DND-41 (cell line): ENCODE data around the gene BLM.

Source experiments
- ATAC-seq: fragments of 200-7000 bp; cut with Tn5 transposase; 3 replicates; pipeline ENCODE4 v1.9.1; 2021; ENCODE audit warnings: low read depth; ENCODE audit not compliant: insufficient read depth
- DNase-seq: peaks from one replicate; pipeline ENCODE4 v3.0.0-alpha.2; 2020
- H2AFZ ChIP-seq: 2 replicates; pipeline ENCODE4 v1.6.0; 2012; ENCODE audit warnings: low read depth, low read length
- H3K27ac ChIP-seq: 2 replicates; pipeline ENCODE4 v1.5.1; 2012; ENCODE audit warnings: low read length, inconsistent platforms
- H3K27me3 ChIP-seq: fragments of 200-600 bp; sonication (generic); 2 replicates; pipeline ENCODE4 v1.6.0; 2012; ENCODE audit warnings: low read length, mild to moderate bottlenecking, inconsistent platforms; ENCODE audit not compliant: insufficient read depth, poor library complexity
- H3K36me3 ChIP-seq: 2 replicates; pipeline ENCODE4 v1.5.1; 2012; ENCODE audit warnings: low read length, inconsistent platforms; ENCODE audit not compliant: insufficient read depth
- H3K4me1 ChIP-seq: 2 replicates; pipeline ENCODE4 v1.5.1; 2012; ENCODE audit warnings: mild to moderate bottlenecking, low read length; ENCODE audit not compliant: insufficient read depth
- H3K4me2 ChIP-seq: 2 replicates; pipeline ENCODE4 v1.6.0; 2012; ENCODE audit warnings: mild to moderate bottlenecking, moderate library complexity, low read length, inconsistent platforms; ENCODE audit not compliant: insufficient read depth
- H3K4me3 ChIP-seq, 2 experiments: fragments of 200-600 bp in 1 of 2; shearing (Covaris generic) in 1 of 2; 2 replicates each; pipeline ENCODE4 v1.5.1; 2012 to 2016; ENCODE audit warnings: inconsistent platforms in 2 of 2, low read length in 2 of 2, mild to moderate bottlenecking in 2 of 2, low read depth in 1 of 2, moderate library complexity in 1 of 2
- H3K79me2 ChIP-seq: 2 replicates; pipeline ENCODE4 v1.6.0; 2012; ENCODE audit warnings: low read length, inconsistent platforms; ENCODE audit not compliant: insufficient read depth
- H3K9ac ChIP-seq: 2 replicates; pipeline ENCODE4 v1.6.0; 2012; ENCODE audit warnings: low read depth, mild to moderate bottlenecking, inconsistent platforms, low read length, moderate library complexity
- H3K9me3 ChIP-seq: 2 replicates; pipeline ENCODE4 v1.5.1; 2012; ENCODE audit warnings: low read length, moderate library complexity, mild to moderate bottlenecking, inconsistent platforms; ENCODE audit not compliant: insufficient read depth, severe bottlenecking
- H4K20me1 ChIP-seq: 2 replicates; pipeline ENCODE4 v1.6.0; 2012; ENCODE audit warnings: low read length; ENCODE audit not compliant: insufficient read depth
- EZH2 ChIP-seq: IDR thresholded peaks from 3 replicates; pipeline ENCODE4 v1.6.1; 2012; ENCODE audit warnings: borderline replicate concordance, low read depth, mild to moderate bottlenecking, moderate library complexity, low read length, inconsistent platforms; ENCODE audit not compliant: severe bottlenecking
- TF ChIP-seq, protein P1 (sequence below): IDR thresholded peaks from 2 replicates; pipeline ENCODE4 v1.5.1; 2012; ENCODE audit warnings: borderline replicate concordance, low read length, moderate library complexity, mild to moderate bottlenecking; ENCODE audit not compliant: poor library complexity, severe bottlenecking; ENCODE audit errors: extremely low read depth

The BLM gene

GRCh38 chr15:90780916-90781315 lies 63.8 kb downstream of the BLM start:
- no peak overlapping the region for H2AFZ ChIP-seq

GRCh38 chr15:90782442-90782841 lies 65.3 kb downstream of the BLM start:
- H3K4me1 ChIP-seq: peaks cover 9% of the 10 kb centered on the region
- ATAC-seq (no peak), DNase-seq (no peak)
- no peaks in the 10 kb centered on the region for H3K9me3 ChIP-seq
- no peaks in the 10 kb centered on the region for H4K20me1 ChIP-seq
- TF ChIP-seq, protein P1, sequence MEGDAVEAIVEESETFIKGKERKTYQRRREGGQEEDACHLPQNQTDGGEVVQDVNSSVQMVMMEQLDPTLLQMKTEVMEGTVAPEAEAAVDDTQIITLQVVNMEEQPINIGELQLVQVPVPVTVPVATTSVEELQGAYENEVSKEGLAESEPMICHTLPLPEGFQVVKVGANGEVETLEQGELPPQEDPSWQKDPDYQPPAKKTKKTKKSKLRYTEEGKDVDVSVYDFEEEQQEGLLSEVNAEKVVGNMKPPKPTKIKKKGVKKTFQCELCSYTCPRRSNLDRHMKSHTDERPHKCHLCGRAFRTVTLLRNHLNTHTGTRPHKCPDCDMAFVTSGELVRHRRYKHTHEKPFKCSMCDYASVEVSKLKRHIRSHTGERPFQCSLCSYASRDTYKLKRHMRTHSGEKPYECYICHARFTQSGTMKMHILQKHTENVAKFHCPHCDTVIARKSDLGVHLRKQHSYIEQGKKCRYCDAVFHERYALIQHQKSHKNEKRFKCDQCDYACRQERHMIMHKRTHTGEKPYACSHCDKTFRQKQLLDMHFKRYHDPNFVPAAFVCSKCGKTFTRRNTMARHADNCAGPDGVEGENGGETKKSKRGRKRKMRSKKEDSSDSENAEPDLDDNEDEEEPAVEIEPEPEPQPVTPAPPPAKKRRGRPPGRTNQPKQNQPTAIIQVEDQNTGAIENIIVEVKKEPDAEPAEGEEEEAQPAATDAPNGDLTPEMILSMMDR: no peak
- TF ChIP-seq EZH2: no peak
- no peak overlapping the region for H3K4me3 ChIP-seq
- no peaks in the 10 kb centered on the region for H3K79me2 ChIP-seq
- no peaks in the 10 kb centered on the region for H3K27me3 ChIP-seq
- no peak overlapping the region for H3K4me2 ChIP-seq
- no peak overlapping the region for H2AFZ ChIP-seq
- H3K27ac ChIP-seq: no peak overlapping the region
- H3K36me3 ChIP-seq: peaks cover 56% of the 10 kb centered on the region
- no peak overlapping the region for H3K9ac ChIP-seq

More at GRCh38 chr15:90780916-90781315, 63.8 kb downstream of the BLM start:
- no peak overlapping the region for H3K4me3 ChIP-seq
- peak; percentile 70 for ATAC-seq
- TF ChIP-seq EZH2: no peak
- TF ChIP-seq, protein P1: no peak
- H3K9me3 ChIP-seq: no peaks in the 10 kb centered on the region
- no peaks in the 10 kb centered on the region for H3K79me2 ChIP-seq
- H3K27ac ChIP-seq: peak overlapping the region; percentile 36; the same call in 1 of the 2 replicates
- peak; percentile 23 for DNase-seq
- no peaks in the 10 kb centered on the region for H3K27me3 ChIP-seq
- H3K36me3 ChIP-seq: peaks cover 54% of the 10 kb centered on the region
- H3K4me1 ChIP-seq: peaks cover 9% of the 10 kb centered on the region
- H3K4me2 ChIP-seq: no peak overlapping the region
- H4K20me1 ChIP-seq: no peaks in the 10 kb centered on the region
- H3K9ac ChIP-seq: no peak overlapping the region

DNA sequence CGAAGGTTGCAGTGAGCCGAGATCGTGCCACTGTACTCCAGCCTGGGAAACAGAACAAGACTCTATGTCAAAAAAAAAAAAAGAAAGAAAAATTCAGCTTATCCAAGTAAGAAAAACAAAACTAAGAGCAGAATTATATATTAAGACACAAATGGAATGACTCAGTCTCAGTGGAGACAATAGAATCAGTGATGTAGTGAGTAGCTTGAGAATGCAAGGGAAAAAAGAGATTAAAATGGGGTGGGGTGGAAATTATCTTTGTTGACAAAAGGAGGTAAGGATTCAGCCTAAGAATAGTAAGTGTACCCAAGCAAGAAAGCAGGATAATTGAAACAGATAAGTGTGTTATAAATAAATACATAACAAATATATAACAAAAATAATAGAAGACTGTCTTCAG lies 70.7 kb downstream of the BLM start:
- no peak overlapping the region for H3K27ac ChIP-seq

More for the DNA sequence above, 70.7 kb downstream of the BLM start:
- TF ChIP-seq, protein P1: no peak
- no peak for TF ChIP-seq EZH2
- H3K4me2 ChIP-seq: no peak overlapping the region
- H3K4me3 ChIP-seq: no peak overlapping the region
- no peaks in the 10 kb centered on the region for H3K79me2 ChIP-seq
- DNase-seq (no peak), ATAC-seq (no peak)
- no peaks in the 10 kb centered on the region for H3K4me1 ChIP-seq
- H2AFZ ChIP-seq: no peak overlapping the region
- no peak overlapping the region for H3K9ac ChIP-seq
- no peaks in the 10 kb centered on the region for H3K27me3 ChIP-seq
- no peaks in the 10 kb centered on the region for H4K20me1 ChIP-seq
- peaks cover 69% of the 10 kb centered on the region for H3K36me3 ChIP-seq
- no peaks in the 10 kb centered on the region for H3K9me3 ChIP-seq
